ENCODE measurements around the gene VWA3A.
"Not testable (repeated sequence)": the region's sequence is repeated elsewhere in the genome, so short reads cannot be mapped to it uniquely, and the experiment has no call there.

The VWA3A gene

GRCh38 chr16:22088642-22089041 lies 3.7 kb upstream of the VWA3A start:
- no peak for DNase-seq

GRCh38 chr16:22089910-22090309 lies 2.4 kb upstream of the VWA3A start:
- DNase-seq, result no peak

- no peak for DNase-seq
These were observed 620 bp upstream of the VWA3A start for GRCh38 chr16:22091721-22092120.

GRCh38 chr16:22093331-22093730 lies 990 bp downstream of the VWA3A start:
- DNase-seq, result no peak

- no peak for DNase-seq
These were observed 1.7 kb downstream of the VWA3A start for GRCh38 chr16:22093996-22094395.

GRCh38 chr16:22098405-22099255 lies 6.3 kb downstream of the VWA3A start:
- DNase-seq, result peak; percentile 58

- no peak for DNase-seq
These were observed 7.1 kb downstream of the VWA3A start for GRCh38 chr16:22099256-22099975.

GRCh38 chr16:22103441-22103840 lies 11.1 kb downstream of the VWA3A start:
- no peak for DNase-seq

- no peak for DNase-seq
These were observed 17.0 kb downstream of the VWA3A start for GRCh38 chr16:22109258-22109898.

GRCh38 chr16:22111629-22112028 lies 19.3 kb downstream of the VWA3A start:
- not testable (repeated sequence) for DNase-seq

- no peak for DNase-seq
These were observed 23.9 kb downstream of the VWA3A start for GRCh38 chr16:22116095-22116700.

GRCh38 chr16:22117609-22118008 lies 25.3 kb downstream of the VWA3A start:
- no peak for DNase-seq

GRCh38 chr16:22120440-22120839 lies 28.1 kb downstream of the VWA3A start:
- no peak for DNase-seq

GRCh38 chr16:22122239-22122638 lies 29.9 kb downstream of the VWA3A start:
- no peak for DNase-seq

GRCh38 chr16:22123146-22123545 lies 30.8 kb downstream of the VWA3A start:
- no peak for DNase-seq

- no peak for DNase-seq
These were observed 31.6 kb downstream of the VWA3A start for GRCh38 chr16:22123759-22124490.

- no peak for DNase-seq
These were observed 32.4 kb downstream of the VWA3A start for GRCh38 chr16:22124583-22125284.

- DNase-seq, result no peak
These were observed 33.8 kb downstream of the VWA3A start for GRCh38 chr16:22126037-22126558.

GRCh38 chr16:22128537-22128936 lies 36.2 kb downstream of the VWA3A start:
- not testable (repeated sequence) for DNase-seq

GRCh38 chr16:22130528-22130927 lies 38.2 kb downstream of the VWA3A start:
- DNase-seq, result no peak

GRCh38 chr16:22132801-22133200 lies 40.5 kb downstream of the VWA3A start:
- no peak for DNase-seq

- DNase-seq, result no peak
These were observed 46.1 kb downstream of the VWA3A start for GRCh38 chr16:22138482-22138881.
